ENCODE data around the gene NPM1. TPM values are rescaled to one million over a fixed set of nuclear protein-coding genes. Genes with fewer than 3 reads are reported as not detected.
"Not testable (repeated sequence)": the region's sequence is repeated elsewhere in the genome, so short reads cannot be mapped to it uniquely, and the experiment has no call there.

The NPM1 gene
- total RNA-seq, 1 donor from 2014 or later = 585 TPM

GRCh38 chr5:171379961-171380360, 7.7 kb upstream of the NPM1 start:
- intact Hi-C loops (cut with DNase I) = no loop called here
- no peak for TF ChIP-seq CTCF (IDR thresholded peaks at IDR 0.05)
- H3K4me3 ChIP-seq = no peak overlapping the region
- H3K27ac ChIP-seq = no peak overlapping the region
- no peaks in the 10 kb centered on the region for H3K36me3 ChIP-seq
- no peaks in the 10 kb centered on the region for H3K9me3 ChIP-seq
- H3K4me1 ChIP-seq = no peaks in the 10 kb centered on the region
- no peaks in the 10 kb centered on the region for H3K27me3 ChIP-seq
- ATAC-seq (no peak), DNase-seq (peak; percentile 21)

GRCh38 chr5:171384416-171384815, 3.2 kb upstream of the NPM1 start:
- H3K4me1 ChIP-seq; H3K9me3 ChIP-seq; H3K27ac ChIP-seq; ATAC-seq; H3K36me3 ChIP-seq; H3K4me3 ChIP-seq; H3K27me3 ChIP-seq; DNase-seq; intact Hi-C loops (cut with DNase I): not testable (repeated sequence)

GRCh38 chr5:171384999-171385398, 2.6 kb upstream of the NPM1 start:
- DNase-seq; ATAC-seq; H3K27ac ChIP-seq; H3K9me3 ChIP-seq; intact Hi-C loops (cut with DNase I); H3K27me3 ChIP-seq; H3K36me3 ChIP-seq; H3K4me3 ChIP-seq: not testable (repeated sequence)
- peaks cover 14% of the 10 kb centered on the region for H3K4me1 ChIP-seq

- Histone ChIP-seq H3K4me3 (peak overlapping the region; percentile 92), H3K27me3 (no peaks in the 10 kb centered on the region), H3K27ac (no peak overlapping the region), H3K36me3 (peaks cover 11% of the 10 kb centered on the region), H3K9me3 (no peaks in the 10 kb centered on the region), H3K4me1 (peaks cover 26% of the 10 kb centered on the region)
- ATAC-seq = no peak
- no peak for TF ChIP-seq CTCF (IDR thresholded peaks at IDR 0.05)
- peak; percentile 62 for DNase-seq
- intact Hi-C loops (cut with DNase I) = no loop called here
Measured at GRCh38 chr5:171386006-171386671, 1.5 kb upstream of the NPM1 start.

GRCh38 chr5:171386861-171387344, 746 bp upstream of the NPM1 start:
- Histone ChIP-seq H3K27ac (peak overlapping the region; percentile 91), H3K36me3 (peaks cover 18% of the 10 kb centered on the region), H3K4me3 (peak overlapping the region; percentile 92), H3K9me3 (no peaks in the 10 kb centered on the region), H3K27me3 (no peaks in the 10 kb centered on the region), H3K4me1 (peaks cover 31% of the 10 kb centered on the region)
- DNase-seq (peak; percentile 29), ATAC-seq (no peak)
- no peak for TF ChIP-seq CTCF (IDR thresholded peaks at IDR 0.05)
- intact Hi-C loops (cut with DNase I) = no loop called here

- Histone ChIP-seq H3K4me1 (peaks cover 31% of the 10 kb centered on the region), H3K36me3 (peaks cover 31% of the 10 kb centered on the region), H3K27me3 (no peaks in the 10 kb centered on the region), H3K27ac (peak overlapping the region; percentile 91), H3K4me3 (peak overlapping the region; percentile 92), H3K9me3 (no peaks in the 10 kb centered on the region)
- no peak for TF ChIP-seq CTCF (IDR thresholded peaks at IDR 0.05)
- intact Hi-C loops (cut with DNase I) = no loop called here
- DNase-seq (peak; percentile 92), ATAC-seq (peak; percentile 73)
Measured at GRCh38 chr5:171387970-171388815, 544 bp downstream of the NPM1 start.
